Left lung (tissue), 10 donors: ENCODE data around the gene TESK1. TPM values are rescaled to one million over a fixed set of nuclear protein-coding genes. Genes with fewer than 3 reads are reported as not detected.

ENCODE experiments used
- ATAC-seq: fragments of 200-7000 bp; cut with Tn5 transposase; one replicate; pipeline ENCODE4 v1.9.1; 2020; ENCODE audit warnings: moderate library complexity
- DNase-seq, 4 donors: peaks; one replicate each; pipeline ENCODE4 v3.0.0-alpha.2; 2013 to 2020
- H3K27ac ChIP-seq, 2 donors: fragments of 200-600 bp; sonication (generic) in 1 of 2; one replicate each; pipeline versions ENCODE4 v1.5.0 to v1.8.0; 2020 to 2021
- H3K27me3 ChIP-seq, 2 donors: fragments of 200-600 bp; sonication (generic) in 1 of 2; one replicate each; pipeline versions ENCODE4 v1.5.0 to v1.8.0; 2020 to 2021
- H3K36me3 ChIP-seq, 2 donors: fragments of 200-600 bp; sonication (generic) in 1 of 2; one replicate each; pipeline versions ENCODE4 v1.5.0 to v1.8.0; 2020 to 2021
- H3K4me1 ChIP-seq, 2 donors: fragments of 200-600 bp; one replicate each; pipeline ENCODE4 v1.8.0; 2021
- H3K4me3 ChIP-seq, 2 donors: fragments of 200-600 bp; sonication (generic) in 1 of 2; one replicate each; pipeline versions ENCODE4 v1.5.0 to v1.8.0; 2020 to 2021; ENCODE audit warnings: mild to moderate bottlenecking in 1 of 2
- H3K9me3 ChIP-seq, 2 donors: fragments of 200-600 bp; sonication (generic) in 1 of 2; one replicate each; pipeline versions ENCODE4 v1.5.0 to v1.8.0; 2020 to 2021
- CTCF ChIP-seq, 2 donors: fragments of 200-600 bp; sonication (generic) in 1 of 2; IDR thresholded peaks; one replicate each; pipeline versions ENCODE4 v1.5.0 to v1.8.0; 2021; ENCODE audit warnings: antibody characterized with exemption in 2 of 2
- intact Hi-C, 2 donors: fragments of 100-400 bp; cut with DNase I; formaldehyde crosslinking; loops; one replicate each; pipeline versions ENCODE4 v1.11.2 to v1.14.2; 2022
- microRNA-seq, 2 donors: library from miRNA; unstranded; fragments of <30 nt; microRNA quantifications; one replicate each; pipeline ENCODE4, GENCODE V29; 2019
- polyA plus RNA-seq, 6 donors: library from polyadenylated mRNA; unstranded; fragments of 120-200 nt; gene quantifications; one replicate each; pipeline ENCODE4 v1.2.1, GENCODE V29; 2013; ENCODE audit not compliant: insufficient read length in 6 of 6
- total RNA-seq, 2 donors: library from RNA; stranded (reverse); fragmentation: NEBNext Ultra II Directional; extraction: Animal tissue kit (Norgen Biotek cat#: 25700); gene quantifications; one replicate each; pipeline ENCODE4 v1.2.1, GENCODE V29; 2021
- donor health status: DM: no; HTN: yes; CAD: no.
- donor health status: DM: no; HTN: no; CAD: no.

The TESK1 gene
- total and polyA plus RNA-seq, 8 donors = 30.8 to 44.6 (median 42.0) TPM

DNA sequence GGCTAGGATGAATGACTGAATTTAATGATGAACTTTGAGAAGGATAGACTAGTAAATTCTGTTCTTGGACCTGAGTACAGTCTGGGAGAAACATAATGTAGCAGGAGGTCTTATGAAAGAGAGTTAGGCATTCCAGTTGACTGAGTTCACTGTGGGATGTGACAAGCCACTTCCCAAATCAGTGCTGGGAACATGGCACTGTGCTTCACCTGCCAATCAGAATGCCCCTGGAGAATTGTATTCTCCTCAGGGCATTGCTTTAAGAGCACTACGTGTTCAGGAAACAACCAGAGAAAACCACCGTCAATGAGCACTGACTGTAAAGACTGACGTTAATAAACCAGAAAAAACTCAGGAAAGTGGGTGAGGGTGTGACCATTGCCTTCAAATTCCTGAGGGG, 54.3 kb downstream of the TESK1 start:
- H3K4me3 ChIP-seq = peak overlapping the region; percentile 83 to 96
- intact Hi-C loops = no loop called here
- no peak for TF ChIP-seq CTCF (IDR thresholded peaks at IDR 0.05)
- peak overlapping the region; percentile 96 to 97 for H3K27ac ChIP-seq
- H3K4me1 ChIP-seq = peaks cover 0 to 58% of the 10 kb centered on the region in 2 donors
- peaks cover 0 to 21% of the 10 kb centered on the region in 2 donors for H3K36me3 ChIP-seq
- no peaks in the 10 kb centered on the region for H3K27me3 ChIP-seq
- ATAC-seq (no peak), DNase-seq (no peak)
- H3K9me3 ChIP-seq = no peaks in the 10 kb centered on the region

Small RNA genes lying within 50 kb of the gene (microRNA-seq; reads per million reads assigned to microRNA genes)
- 1.3 to 2.2 reads per million in 2 donors for gene MIR4667

Other genes with a start within 250 kb of the TESK1 start
- gene RUSC2, start 115.2 kb upstream of the TESK1 start, total RNA-seq = 10 to 100 TPM; 28.2 to 32.2 TPM
- 10 to 100 TPM; 14.9 to 19.9 (median 16.1) TPM for gene RUSC2, start 115.2 kb upstream of the TESK1 start, polyA plus RNA-seq
- 1 to 10 TPM; 3.4 to 4.0 TPM for gene CD72, start 13.2 kb downstream of the TESK1 start, total RNA-seq
- 1 to 10 TPM; 3.2 to 4.3 (median 3.7) TPM for gene CD72, start 13.2 kb downstream of the TESK1 start, polyA plus RNA-seq
- gene SIT1, start 45.7 kb downstream of the TESK1 start, total RNA-seq = 1 to 10 TPM in 1 of 2 donors, under 1 TPM in 1; 0.99 to 2.4 TPM
- under 1 TPM; 0.27 to 0.65 (median 0.45) TPM for gene SIT1, start 45.7 kb downstream of the TESK1 start, polyA plus RNA-seq
- over 10,000 TPM; 27,227 to 27,465 TPM for gene RMRP, start 52.8 kb downstream of the TESK1 start, total RNA-seq
- gene RMRP, start 52.8 kb downstream of the TESK1 start, polyA plus RNA-seq = not detected
- gene CCDC107, start 53.0 kb downstream of the TESK1 start, total RNA-seq = 10 to 100 TPM; 24.7 to 25.6 TPM
- 10 to 100 TPM in 5 of 6 donors, 1 to 10 TPM in 1; 9.2 to 18.2 (median 11.3) TPM for gene CCDC107, start 53.0 kb downstream of the TESK1 start, polyA plus RNA-seq
- gene ARHGEF39, start 59.9 kb downstream of the TESK1 start, total RNA-seq = 1 to 10 TPM; 1.5 to 3.1 TPM
- 10 to 100 TPM in 4 of 6 donors, 1 to 10 TPM in 2; 7.6 to 17.7 (median 11.2) TPM for gene ARHGEF39, start 59.9 kb downstream of the TESK1 start, polyA plus RNA-seq
- under 1 TPM in 1 of 2 donors, not detected in 1; 0.26 TPM for gene CA9, start 68.7 kb downstream of the TESK1 start, total RNA-seq
- gene CA9, start 68.7 kb downstream of the TESK1 start, polyA plus RNA-seq = 1 to 10 TPM in 4 of 6 donors, under 1 TPM in 2; 0.86 to 1.8 (median 1.3) TPM
- 100 to 1,000 TPM; 145 to 211 TPM for gene TPM2, start 84.7 kb downstream of the TESK1 start, total RNA-seq
- 100 to 1,000 TPM; 167 to 261 (median 192) TPM for gene TPM2, start 84.7 kb downstream of the TESK1 start, polyA plus RNA-seq
- gene TLN1, start 126.9 kb downstream of the TESK1 start, total RNA-seq = 100 to 1,000 TPM; 314 to 471 TPM
- 100 to 1,000 TPM; 152 to 206 (median 174) TPM for gene TLN1, start 126.9 kb downstream of the TESK1 start, polyA plus RNA-seq
- 10 to 100 TPM; 39.3 to 42.4 TPM for gene CREB3, start 127.4 kb downstream of the TESK1 start, total RNA-seq
- gene CREB3, start 127.4 kb downstream of the TESK1 start, polyA plus RNA-seq = 10 to 100 TPM; 31.2 to 42.3 (median 38.7) TPM
- gene GBA2, start 144.0 kb downstream of the TESK1 start, total RNA-seq = 10 to 100 TPM; 63.3 to 71.4 TPM
- gene GBA2, start 144.0 kb downstream of the TESK1 start, polyA plus RNA-seq = 100 to 1,000 TPM in 1 of 6 donors, 10 to 100 TPM in 5; 85.7 to 113 (median 95.2) TPM
- 10 to 100 TPM; 26.9 to 30.3 TPM for gene RGP1, start 144.0 kb downstream of the TESK1 start, total RNA-seq
- gene RGP1, start 144.0 kb downstream of the TESK1 start, polyA plus RNA-seq = 10 to 100 TPM; 23.0 to 32.1 (median 29.5) TPM
- gene MSMP, start 149.0 kb downstream of the TESK1 start, total RNA-seq = 1 to 10 TPM in 1 of 2 donors, not detected in 1; 1.1 TPM
- 1 to 10 TPM in 1 of 6 donors, not detected in 5; 1.2 TPM for gene MSMP, start 149.0 kb downstream of the TESK1 start, polyA plus RNA-seq
- 10 to 100 TPM; 17.6 to 21.9 TPM for gene NPR2, start 186.3 kb downstream of the TESK1 start, total RNA-seq
- 10 to 100 TPM; 40.9 to 58.6 (median 47.9) TPM for gene NPR2, start 186.3 kb downstream of the TESK1 start, polyA plus RNA-seq
- gene SPAG8, start 207.0 kb downstream of the TESK1 start, total RNA-seq = 1 to 10 TPM; 1.8 to 6.2 TPM
- 10 to 100 TPM in 3 of 6 donors, 1 to 10 TPM in 3; 6.1 to 13.8 (median 9.3) TPM for gene SPAG8, start 207.0 kb downstream of the TESK1 start, polyA plus RNA-seq
- 10 to 100 TPM; 29.3 to 45.3 TPM for gene HINT2, start 209.8 kb downstream of the TESK1 start, total RNA-seq
- gene HINT2, start 209.8 kb downstream of the TESK1 start, polyA plus RNA-seq = 10 to 100 TPM; 26.3 to 43.8 (median 32.9) TPM
- not detected for gene FAM221B, start 223.5 kb downstream of the TESK1 start, total RNA-seq
- under 1 TPM; 0.24 to 0.90 (median 0.39) TPM for gene FAM221B, start 223.5 kb downstream of the TESK1 start, polyA plus RNA-seq
- gene TMEM8B, start 224.0 kb downstream of the TESK1 start, total RNA-seq = 10 to 100 TPM in 1 of 2 donors, 1 to 10 TPM in 1; 6.4 to 12.7 TPM
- 10 to 100 TPM; 25.3 to 30.7 (median 27.2) TPM for gene TMEM8B, start 224.0 kb downstream of the TESK1 start, polyA plus RNA-seq